A673 (cell line): ENCODE data around the gene CDH4. TPM values are rescaled to one million over a fixed set of nuclear protein-coding genes. Genes with fewer than 3 reads are reported as not detected.

ENCODE experiments used
- BruUV-seq: library from RNA; stranded (reverse); fragments of 400-500 nt; replicated peaks from 2 replicates; lab custom pipeline; 2021; lab: Mats Ljungman, UMichigan
- CTCF ChIA-PET: fragments of 300-600 bp; sonication (Branson Sonifier 250); formaldehyde crosslinking; loops from one replicate; lab custom pipeline; 2022; ENCODE audit warnings: antibody characterized with exemption; lab: Charles Lee
- POLR2A ChIA-PET: fragments of 300-600 bp; sonication (Branson Sonifier 250); formaldehyde crosslinking; loops from one replicate; lab custom pipeline; 2022; ENCODE audit warnings: antibody characterized with exemption; ENCODE audit not compliant: low non-redundant PET; lab: Charles Lee
- DNase-seq: peaks from one replicate; pipeline ENCODE4 v3.0.0-alpha.2; 2015; ENCODE audit warnings: low spot score
- H3K27ac ChIP-seq: fragments of 200-600 bp; sonication (generic); 2 replicates; pipeline ENCODE4 v1.5.1; 2016; ENCODE audit warnings: mixed run types, low read depth, mild to moderate bottlenecking, mixed read lengths, antibody characterized with exemption, low read length; ENCODE audit not compliant: poor library complexity, severe bottlenecking
- H3K27me3 ChIP-seq: fragments of 200-600 bp; sonication (generic); replicated peaks from 2 replicates; pipeline ENCODE4 v1.6.1; 2017; ENCODE audit warnings: mixed run types, low read depth, mild to moderate bottlenecking, mixed read lengths, antibody characterized with exemption, low read length; ENCODE audit not compliant: insufficient read depth, poor library complexity
- H3K36me3 ChIP-seq: fragments of 200-600 bp; sonication (generic); 2 replicates; pipeline ENCODE4 v1.6.1; 2016; ENCODE audit warnings: mixed run types, mild to moderate bottlenecking, mixed read lengths, antibody characterized with exemption, low read length; ENCODE audit not compliant: insufficient read depth, poor library complexity, severe bottlenecking
- H3K4me1 ChIP-seq: fragments of 200-600 bp; sonication (generic); 2 replicates; pipeline ENCODE4 v1.6.1; 2017; ENCODE audit warnings: mixed run types, mild to moderate bottlenecking, mixed read lengths, antibody characterized with exemption, low read length; ENCODE audit not compliant: insufficient read depth, poor library complexity, severe bottlenecking
- H3K4me3 ChIP-seq: fragments of 200-600 bp; sonication (generic); 2 replicates; pipeline ENCODE4 v1.5.1; 2016; ENCODE audit warnings: low read depth, mixed run types, mild to moderate bottlenecking, mixed read lengths, low read length; ENCODE audit not compliant: poor library complexity, severe bottlenecking
- H3K9me3 ChIP-seq: fragments of 200-600 bp; sonication (generic); 2 replicates; pipeline ENCODE4 v1.6.1; 2016; ENCODE audit warnings: mixed run types, low read depth, mild to moderate bottlenecking, mixed read lengths, antibody characterized with exemption, low read length; ENCODE audit not compliant: poor library complexity, severe bottlenecking
- EZH2 ChIP-seq: fragments of 200-600 bp; sonication (generic); IDR thresholded peaks from 2 replicates; pipeline ENCODE4 v1.6.1; 2017; ENCODE audit warnings: borderline replicate concordance, low read depth, mild to moderate bottlenecking, mixed read lengths, antibody characterized with exemption, low read length; ENCODE audit not compliant: poor library complexity, severe bottlenecking
- intact Hi-C: fragments of 100-400 bp; cut with micrococcal nuclease; formaldehyde crosslinking; loops from one replicate; pipeline ENCODE4 v1.10.0; 2022; ENCODE audit not compliant: unreplicated experiment
- total RNA-seq: library from RNA; stranded (reverse); gene quantifications from 2 replicates; pipeline ENCODE4 v1.2.3, GENCODE V29; 2021
- TF ChIP-seq, protein P1 (sequence below): fragments of 300-800, 200-600 bp; sonication (generic); conservative IDR thresholded peaks from 2 replicates; pipeline ENCODE4 v1.5.1; 2017; ENCODE audit warnings: low read depth, mild to moderate bottlenecking, antibody characterized with exemption, low read length, moderate library complexity, mixed read lengths

Gene CDH4
- total RNA-seq, 1 experiment from 2014 or later: 8.3 TPM

DNA sequence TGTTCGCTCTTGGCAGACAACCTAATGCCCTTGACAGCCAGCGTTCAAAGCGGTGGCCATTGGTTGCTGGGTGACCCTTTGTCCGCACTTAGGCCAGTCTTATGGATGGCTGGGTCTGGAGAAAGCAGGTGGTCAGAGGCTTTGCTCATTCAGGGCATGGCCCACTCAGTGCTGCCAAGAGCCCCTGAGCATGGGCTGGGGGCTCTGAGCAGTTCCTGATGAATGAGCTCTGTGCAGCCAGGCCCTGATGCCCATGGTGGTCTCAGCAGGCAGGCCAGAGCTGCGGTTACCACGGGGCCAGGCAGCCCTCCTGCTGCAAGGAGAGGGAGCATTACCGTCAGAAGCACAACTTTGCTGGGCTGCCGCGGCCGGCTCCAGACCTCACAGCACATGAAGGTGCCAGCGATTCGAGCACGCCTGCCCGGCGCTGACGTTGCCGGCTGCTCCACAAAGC is 36.3 kb downstream of the CDH4 start:
- no peak overlapping the region for H3K4me3 ChIP-seq
- no peaks in the 10 kb centered on the region for H3K4me1 ChIP-seq
- H3K36me3 ChIP-seq: no peaks in the 10 kb centered on the region
- no peaks in the 10 kb centered on the region for H3K9me3 ChIP-seq
- ChIA-PET CTCF (no interaction called here), POLR2A (no interaction called here)
- intact Hi-C loops: no loop called here
- no peak for DNase-seq
- no TSS peak for BruUV-seq
- H3K27ac ChIP-seq: no peak overlapping the region
- H3K27me3 ChIP-seq: no peaks in the 10 kb centered on the region
- no peak for TF ChIP-seq EZH2
- TF ChIP-seq, protein P1, sequence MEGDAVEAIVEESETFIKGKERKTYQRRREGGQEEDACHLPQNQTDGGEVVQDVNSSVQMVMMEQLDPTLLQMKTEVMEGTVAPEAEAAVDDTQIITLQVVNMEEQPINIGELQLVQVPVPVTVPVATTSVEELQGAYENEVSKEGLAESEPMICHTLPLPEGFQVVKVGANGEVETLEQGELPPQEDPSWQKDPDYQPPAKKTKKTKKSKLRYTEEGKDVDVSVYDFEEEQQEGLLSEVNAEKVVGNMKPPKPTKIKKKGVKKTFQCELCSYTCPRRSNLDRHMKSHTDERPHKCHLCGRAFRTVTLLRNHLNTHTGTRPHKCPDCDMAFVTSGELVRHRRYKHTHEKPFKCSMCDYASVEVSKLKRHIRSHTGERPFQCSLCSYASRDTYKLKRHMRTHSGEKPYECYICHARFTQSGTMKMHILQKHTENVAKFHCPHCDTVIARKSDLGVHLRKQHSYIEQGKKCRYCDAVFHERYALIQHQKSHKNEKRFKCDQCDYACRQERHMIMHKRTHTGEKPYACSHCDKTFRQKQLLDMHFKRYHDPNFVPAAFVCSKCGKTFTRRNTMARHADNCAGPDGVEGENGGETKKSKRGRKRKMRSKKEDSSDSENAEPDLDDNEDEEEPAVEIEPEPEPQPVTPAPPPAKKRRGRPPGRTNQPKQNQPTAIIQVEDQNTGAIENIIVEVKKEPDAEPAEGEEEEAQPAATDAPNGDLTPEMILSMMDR: no peak

- CTCF ChIA-PET: no interaction called here
These were observed 37.1 kb downstream of the CDH4 start for GRCh38 chr20:61289166-61289565.

GRCh38 chr20:61290721-61291120 is 38.7 kb downstream of the CDH4 start:
- H3K4me3 ChIP-seq: no peak overlapping the region
- CTCF ChIA-PET: no interaction called here
- H3K36me3 ChIP-seq: no peaks in the 10 kb centered on the region
- H3K27me3 ChIP-seq: no peaks in the 10 kb centered on the region
- H3K27ac ChIP-seq: no peak overlapping the region
- DNase-seq: no peak
- H3K4me1 ChIP-seq: no peaks in the 10 kb centered on the region
- POLR2A ChIA-PET: no interaction called here
- intact Hi-C loops: no loop called here
- BruUV-seq: no TSS peak
- no peak for TF ChIP-seq EZH2
- TF ChIP-seq, protein P1: no peak
- no peaks in the 10 kb centered on the region for H3K9me3 ChIP-seq

More at GRCh38 chr20:61289166-61289565, 37.1 kb downstream of the CDH4 start:
- DNase-seq: no peak
- Histone ChIP-seq H3K36me3 (no peaks in the 10 kb centered on the region), H3K27me3 (no peaks in the 10 kb centered on the region), H3K4me1 (no peaks in the 10 kb centered on the region), H3K27ac (no peak overlapping the region), H3K4me3 (no peak overlapping the region), H3K9me3 (no peaks in the 10 kb centered on the region)
- BruUV-seq: no TSS peak
- TF ChIP-seq, protein P1: no peak
- no peak for TF ChIP-seq EZH2
- intact Hi-C loops: no loop called here
- POLR2A ChIA-PET: no interaction called here
